GM19455 (cell line): ENCODE results near the gene POU2AF3.
"Not testable (repeated sequence)": the region's sequence is repeated elsewhere in the genome, so short reads cannot be mapped to it uniquely, and the experiment has no call there.

Source experiments
- ATAC-seq: cut with Tn5 transposase; IDR thresholded peaks from one replicate; pipeline ENCODE4 v1.9.1; 2021; ENCODE audit not compliant: unreplicated experiment

Gene POU2AF3

DNA sequence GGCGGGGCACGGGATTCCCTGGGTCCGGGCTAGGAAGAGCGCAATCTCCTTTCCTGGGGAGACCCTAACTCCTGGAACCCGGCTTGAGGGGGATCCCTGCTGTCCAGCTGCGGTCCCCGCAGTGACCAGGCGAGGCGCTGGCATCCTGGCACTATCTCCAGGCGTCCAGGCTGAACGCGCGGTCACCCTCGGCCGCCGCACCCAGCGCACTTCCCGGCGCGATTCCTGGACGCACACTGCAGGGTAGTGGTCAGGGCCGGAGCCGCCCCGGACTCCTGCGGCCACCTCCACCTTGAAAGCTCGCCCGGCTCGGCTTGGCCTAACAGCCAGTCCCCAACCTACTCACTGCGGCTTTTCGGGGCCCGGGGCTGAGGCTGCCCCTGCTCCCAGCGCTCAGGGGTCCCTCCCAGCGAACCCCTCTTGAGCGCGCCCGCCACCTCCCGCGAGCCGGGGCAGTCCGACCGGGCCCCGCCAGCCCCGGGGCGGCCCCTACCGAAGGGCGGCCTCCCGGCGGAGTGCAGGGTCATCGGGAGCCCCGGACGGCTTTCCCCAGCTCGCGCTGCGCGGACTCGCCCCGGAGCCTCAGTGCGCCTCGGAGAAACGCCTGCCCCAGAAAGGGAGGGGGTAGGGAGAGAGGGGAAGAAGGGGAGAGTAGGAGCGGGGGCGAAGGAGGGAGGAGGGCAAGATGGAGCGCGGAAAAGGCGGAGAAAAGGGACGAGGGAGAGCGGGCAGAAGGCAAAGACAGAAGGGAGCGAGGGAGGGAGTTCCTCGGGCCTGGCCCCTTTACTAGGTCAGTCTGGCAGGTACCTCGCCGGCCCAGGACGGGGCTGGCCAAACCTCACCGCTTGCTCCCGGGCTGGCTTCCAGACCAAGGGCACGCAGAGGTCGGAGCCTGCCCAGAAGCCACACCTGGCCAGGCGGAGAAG lies 1.0 kb downstream of the POU2AF3 start:
- ATAC-seq, result peak; percentile 76

- ATAC-seq, result no peak
Measured at GRCh38 chr11:111300569-111300968, 2.2 kb downstream of the POU2AF3 start.

DNA sequence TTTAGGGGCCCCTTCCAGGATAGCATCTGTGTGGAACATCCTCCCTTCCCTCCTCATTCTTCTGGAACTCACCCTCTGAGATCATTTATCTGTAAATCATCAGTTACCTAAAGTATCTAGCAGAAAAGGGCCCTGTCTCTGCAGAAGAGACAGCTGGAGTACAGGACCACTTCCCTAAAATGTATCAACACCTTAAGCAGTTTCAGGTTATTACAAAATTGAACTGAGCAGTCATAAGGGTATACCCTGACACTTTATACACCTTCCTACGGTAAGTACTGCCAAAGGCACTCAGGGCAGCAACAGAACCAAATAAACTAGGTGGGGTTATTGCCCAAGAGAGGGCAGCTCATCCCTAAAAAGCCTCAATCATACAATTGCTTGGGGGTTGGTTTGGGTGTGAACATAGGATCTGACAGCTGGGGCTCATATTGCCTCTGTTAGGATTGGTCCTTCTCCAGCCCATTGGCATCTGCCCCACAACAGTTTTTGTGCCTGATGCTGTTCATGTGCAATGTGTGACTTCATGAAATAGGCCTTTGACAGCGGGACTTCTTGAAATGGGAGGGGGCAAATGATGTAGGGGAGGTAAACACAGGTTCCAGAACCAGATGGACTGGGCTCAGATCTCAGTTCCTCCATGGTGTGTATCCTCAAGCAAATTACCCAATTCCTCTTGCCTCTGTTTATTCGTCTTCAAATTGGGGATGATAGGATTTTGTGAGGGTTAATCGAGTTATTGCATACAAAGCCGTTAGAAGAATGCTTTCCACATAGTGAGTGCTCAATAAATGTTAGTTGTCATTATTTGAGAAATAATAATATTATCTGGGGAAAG lies 2.9 kb downstream of the POU2AF3 start:
- no peak for ATAC-seq

GRCh38 chr11:111301842-111302118 lies 3.4 kb downstream of the POU2AF3 start:
- ATAC-seq, result no peak

DNA sequence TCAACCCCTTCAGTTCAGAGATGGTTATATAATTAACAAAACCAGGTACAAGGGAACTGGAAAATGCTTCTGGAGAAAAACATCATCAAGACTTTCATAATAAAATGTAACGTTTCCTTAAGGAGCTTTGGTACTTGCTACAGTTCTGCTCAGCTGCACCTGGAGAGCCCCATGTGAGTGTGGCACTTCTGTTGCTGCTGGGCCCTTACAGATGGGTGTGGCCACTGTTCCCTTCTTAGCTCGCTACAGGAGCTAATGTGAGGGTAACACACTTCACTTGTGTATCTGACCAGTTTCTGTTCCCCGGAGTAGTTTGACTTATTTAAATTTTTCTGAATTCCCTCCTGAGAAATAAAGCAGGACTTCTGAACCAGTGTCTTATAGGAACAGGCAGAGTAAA lies 4.0 kb downstream of the POU2AF3 start:
- no peak for ATAC-seq

- no peak for ATAC-seq
Measured at GRCh38 chr11:111303461-111303860, 5.1 kb downstream of the POU2AF3 start.

- no peak for ATAC-seq
Measured at GRCh38 chr11:111305162-111305802, 6.9 kb downstream of the POU2AF3 start.

GRCh38 chr11:111305876-111306275 lies 7.5 kb downstream of the POU2AF3 start:
- no peak for ATAC-seq

DNA sequence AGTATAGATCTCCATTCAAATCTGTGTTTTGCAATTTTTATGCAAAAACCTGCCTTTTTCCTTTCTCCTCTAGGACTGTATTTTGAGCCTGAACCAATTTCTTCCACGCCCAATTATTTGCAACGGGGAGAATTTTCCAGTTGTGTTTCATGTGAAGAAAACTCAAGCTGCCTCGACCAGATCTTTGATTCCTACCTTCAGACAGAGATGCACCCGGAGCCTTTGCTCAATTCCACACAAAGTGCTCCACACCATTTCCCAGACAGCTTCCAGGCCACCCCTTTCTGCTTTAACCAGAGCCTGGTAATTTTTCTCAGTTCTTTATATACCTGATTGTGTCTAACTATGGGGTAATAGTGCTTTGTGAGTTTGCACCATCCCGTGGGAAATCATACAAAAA lies 8.0 kb downstream of the POU2AF3 start:
- ATAC-seq, result no peak

DNA sequence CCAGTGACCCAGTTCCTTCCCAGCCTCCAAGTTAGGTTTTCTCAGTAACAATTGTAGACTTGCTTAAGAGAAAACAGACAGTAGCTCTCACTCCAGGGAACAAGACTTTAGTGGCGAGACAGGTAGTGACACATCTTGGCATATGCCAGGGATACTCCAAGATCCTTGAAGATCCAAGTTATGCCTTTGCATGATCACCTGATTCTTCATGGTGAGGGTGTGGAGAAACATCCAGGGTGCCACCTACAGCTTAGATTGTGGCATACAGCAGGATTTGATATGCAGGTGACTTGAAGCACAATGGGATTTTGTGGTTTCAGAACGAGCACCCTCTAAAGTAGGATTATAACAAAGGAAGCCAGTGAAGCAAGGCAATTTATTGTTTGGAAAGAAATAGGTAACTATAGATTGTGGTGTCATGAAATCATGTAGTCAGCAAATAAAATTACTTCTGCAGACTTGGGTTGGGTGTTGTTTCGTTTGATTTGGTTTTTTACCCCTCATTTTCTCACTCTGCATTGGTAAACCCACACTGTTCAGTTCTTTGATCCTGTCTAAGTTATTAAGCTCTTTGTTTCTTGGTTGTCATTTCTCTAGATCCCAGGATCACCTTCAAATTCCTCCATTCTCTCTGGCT lies 9.2 kb downstream of the POU2AF3 start:
- no peak for ATAC-seq

DNA sequence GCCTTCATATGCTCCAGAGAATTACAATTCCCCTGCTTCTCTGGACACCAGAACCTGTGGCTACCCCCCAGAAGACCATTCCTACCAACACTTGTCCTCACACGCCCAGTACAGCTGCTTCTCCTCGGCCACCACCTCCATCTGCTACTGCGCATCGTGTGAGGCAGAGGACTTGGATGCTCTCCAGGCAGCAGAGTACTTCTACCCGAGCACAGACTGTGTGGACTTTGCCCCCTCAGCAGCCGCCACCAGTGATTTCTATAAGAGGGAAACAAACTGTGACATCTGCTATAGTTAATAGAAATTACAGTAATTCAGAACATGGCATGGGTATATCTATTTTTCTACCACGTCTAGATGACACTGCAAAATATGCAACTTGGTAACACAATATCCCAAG lies 9.8 kb downstream of the POU2AF3 start:
- no peak for ATAC-seq

- no peak for ATAC-seq
Measured at GRCh38 chr11:111309215-111309915, 11.0 kb downstream of the POU2AF3 start.

GRCh38 chr11:111310088-111310487 lies 11.7 kb downstream of the POU2AF3 start:
- no peak for ATAC-seq

- no peak for ATAC-seq
Measured at GRCh38 chr11:111310723-111311122, 12.4 kb downstream of the POU2AF3 start.

DNA sequence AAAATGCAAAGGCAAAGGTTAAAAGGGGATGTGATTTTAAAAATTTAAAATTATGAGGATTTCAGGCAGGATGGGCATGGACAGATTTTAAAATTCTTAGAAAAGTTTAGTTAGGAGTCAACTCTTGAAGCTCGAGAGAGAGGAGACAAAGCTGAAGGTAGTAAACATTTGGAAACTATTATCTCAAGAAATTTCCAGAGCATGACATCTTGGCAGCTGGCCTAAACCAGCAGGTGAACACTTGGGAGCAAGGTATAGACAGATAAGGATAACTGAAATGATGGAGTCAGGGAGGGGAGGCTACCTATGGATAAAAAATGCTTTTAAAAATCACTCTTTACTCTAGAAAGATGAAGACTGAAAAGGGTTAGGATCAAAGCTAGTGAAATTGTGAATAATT lies 13.7 kb downstream of the POU2AF3 start:
- ATAC-seq, result no peak

DNA sequence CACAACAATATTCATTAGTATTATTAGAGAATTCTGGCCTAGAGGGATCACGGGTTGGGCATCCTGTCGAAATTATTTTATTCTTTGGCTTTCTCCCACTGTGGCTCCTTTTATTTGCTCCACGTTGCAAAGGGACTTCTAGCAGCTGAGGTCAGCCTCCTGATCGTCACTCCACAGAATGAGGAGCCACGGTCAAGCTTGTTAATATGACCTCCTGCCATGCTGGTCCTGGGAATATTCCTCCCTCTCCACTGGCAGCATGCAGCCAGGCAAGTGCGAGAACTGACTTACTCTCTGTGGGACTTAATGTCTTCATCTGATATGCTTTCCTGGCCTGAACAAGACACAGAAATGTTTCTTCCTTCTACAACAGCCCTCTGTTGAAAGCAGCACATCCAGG lies 20.9 kb downstream of the POU2AF3 start:
- ATAC-seq, result no peak

DNA sequence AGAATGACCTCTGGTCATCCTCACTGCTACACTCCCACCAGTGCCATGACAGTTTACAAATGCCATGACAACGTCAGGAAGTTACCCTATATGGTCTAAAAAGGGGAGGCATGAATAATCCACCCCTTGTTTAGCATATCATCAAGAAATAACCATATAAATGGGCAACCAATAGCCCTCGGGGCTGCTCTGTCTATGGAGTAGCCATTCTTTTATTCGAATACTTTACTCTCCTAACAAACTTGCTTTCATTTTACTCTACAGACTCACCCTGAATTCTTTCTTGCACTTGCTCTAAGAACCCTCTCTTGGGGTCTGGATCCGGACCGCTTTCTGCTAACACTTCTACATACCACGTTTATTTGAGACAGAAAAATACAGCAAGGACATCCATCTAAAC lies 21.9 kb downstream of the POU2AF3 start:
- ATAC-seq, result not testable (repeated sequence)

GRCh38 chr11:111320728-111321568 lies 22.6 kb downstream of the POU2AF3 start:
- ATAC-seq, result no peak

GRCh38 chr11:111322534-111322933 lies 24.2 kb downstream of the POU2AF3 start:
- no peak for ATAC-seq

GRCh38 chr11:111324277-111324720 lies 26.0 kb downstream of the POU2AF3 start:
- ATAC-seq, result no peak
